Fibroblast of lung (primary cell): ENCODE results near the gene PCDHGB5. TPM values are rescaled to one million over a fixed set of nuclear protein-coding genes. Genes with fewer than 3 reads are reported as not detected.
A peak's percentile ranks its signal among the peaks of the same experiment; 100 is the strongest.
"Not testable (repeated sequence)": the region's sequence is repeated elsewhere in the genome, so short reads cannot be mapped to it uniquely, and the experiment has no call there.

Experiments
- DNase-seq, 2 donors: peaks; one replicate each; pipeline versions ENCODE4 v3.0.0 to v3.0.0-alpha.2; 2010; ENCODE audit warnings: low read depth in 2 of 2
- H2AFZ ChIP-seq: 2 replicates; pipeline ENCODE4 v1.5.1; 2012; ENCODE audit warnings: low read length, control low read depth, inconsistent platforms
- H3K27ac ChIP-seq: 2 replicates; pipeline ENCODE4 v1.5.1; 2011; ENCODE audit warnings: low read length, control low read depth; ENCODE audit not compliant: insufficient read depth
- H3K27me3 ChIP-seq: 2 replicates; pipeline ENCODE4 v1.5.1; 2011; ENCODE audit warnings: mild to moderate bottlenecking, low read length; ENCODE audit not compliant: control insufficient read depth, insufficient read depth
- H3K36me3 ChIP-seq: 2 replicates; pipeline ENCODE4 v1.5.1; 2011; ENCODE audit warnings: low read length; ENCODE audit not compliant: control insufficient read depth, insufficient read depth
- H3K4me1 ChIP-seq: 2 replicates; pipeline ENCODE4 v1.5.1; 2011; ENCODE audit warnings: low read length; ENCODE audit not compliant: control insufficient read depth, insufficient read depth; ENCODE audit errors: extremely low read depth
- H3K4me2 ChIP-seq: 2 replicates; pipeline ENCODE4 v1.5.1; 2011; ENCODE audit warnings: low read length, control low read depth; ENCODE audit not compliant: insufficient read depth; ENCODE audit errors: extremely low read depth
- H3K4me3 ChIP-seq, 4 experiments: fragments of 200-600 bp in 1 of 4; sonication (generic) in 1 of 4; replicated peaks in 1 of 4; 2 replicates each; pipeline ENCODE4 v1.5.1; 2011 to 2016; ENCODE audit warnings: low read length in 4 of 4, low read depth in 3 of 4, mild to moderate bottlenecking in 3 of 4, control low read depth in 2 of 4, inconsistent platforms in 1 of 4, mixed read lengths in 1 of 4; ENCODE audit not compliant: insufficient read depth in 1 of 4; ENCODE audit errors: control extremely low read depth in 1 of 4
- H3K79me2 ChIP-seq: 2 replicates; pipeline ENCODE4 v1.5.1; 2012; ENCODE audit warnings: mild to moderate bottlenecking, low read length, inconsistent platforms; ENCODE audit not compliant: control insufficient read depth, insufficient read depth
- H3K9ac ChIP-seq: 2 replicates; pipeline ENCODE4 v1.5.1; 2011; ENCODE audit warnings: mild to moderate bottlenecking, low read length, control low read depth; ENCODE audit not compliant: insufficient read depth
- H3K9me3 ChIP-seq: 2 replicates; pipeline ENCODE4 v1.5.1; 2012; ENCODE audit warnings: low read depth, low read length; ENCODE audit not compliant: control insufficient read depth, insufficient read depth
- H4K20me1 ChIP-seq: 2 replicates; pipeline ENCODE4 v1.5.1; 2011; ENCODE audit warnings: low read length; ENCODE audit not compliant: control insufficient read depth, insufficient read depth; ENCODE audit errors: extremely low read depth
- EZH2 ChIP-seq: IDR thresholded peaks from 2 replicates; pipeline ENCODE4 v1.5.1; 2012; ENCODE audit warnings: low read length, control low read depth, mild to moderate bottlenecking; ENCODE audit errors: missing control alignments
- polyA plus RNA-seq, 2 donors: library from polyadenylated mRNA; depleted of rRNA in 1 of 2; stranded (reverse) in 1 of 2; unstranded in 1 of 2; fragments of >200 nt; gene quantifications; 2 replicates each; pipeline ENCODE4 v1.2.1, GENCODE V29; 2011 to 2012; ENCODE audit warnings: missing spikeins in 1 of 2
- total RNA-seq: library from RNA; depleted of rRNA; stranded (reverse); fragments of >200 nt; gene quantifications from 2 replicates; pipeline ENCODE4 v1.2.1, GENCODE V29; 2014
- TF ChIP-seq, protein P1 (sequence below), 2 donors: IDR thresholded peaks in 1 of 2; conservative IDR thresholded peaks in 1 of 2; 1 replicate in 1 of 2; 2 replicates in 1 of 2; pipeline ENCODE4 v1.5.1; 2011 to 2012; ENCODE audit warnings: low read length in 2 of 2, control low read depth in 1 of 2, inconsistent platforms in 1 of 2, low read depth in 1 of 2, mild to moderate bottlenecking in 1 of 2

The PCDHGB5 gene
- total and polyA plus RNA-seq, 2 donors (not counting 1 experiment from before 2014, with no cell fraction given) = 19.6 to 21.5 TPM

DNA sequence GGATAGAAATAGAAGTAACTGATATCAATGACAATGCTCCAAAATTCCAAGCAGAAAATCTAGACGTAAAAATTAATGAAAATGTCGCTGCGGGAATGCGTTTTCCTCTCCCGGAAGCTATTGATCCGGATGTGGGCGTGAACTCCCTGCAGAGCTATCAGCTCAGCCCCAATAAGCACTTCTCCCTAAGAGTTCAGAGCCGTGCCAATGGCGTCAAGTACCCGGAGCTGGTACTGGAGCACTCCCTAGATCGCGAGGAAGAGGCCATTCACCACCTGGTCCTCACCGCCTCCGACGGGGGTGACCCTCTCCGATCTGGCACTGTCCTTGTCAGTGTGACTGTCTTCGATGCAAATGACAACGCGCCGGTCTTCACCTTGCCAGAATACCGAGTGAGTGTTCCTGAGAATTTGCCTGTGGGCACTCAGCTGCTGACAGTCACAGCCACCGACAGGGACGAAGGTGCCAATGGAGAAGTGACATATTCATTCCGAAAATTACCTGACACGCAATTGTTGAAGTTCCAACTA, 15.9 kb downstream of the PCDHGB5 start:
- no peak overlapping the region for H3K27ac ChIP-seq
- H3K27me3 ChIP-seq = peaks cover 3% of the 10 kb centered on the region
- no peaks in the 10 kb centered on the region for H3K36me3 ChIP-seq
- H3K4me2 ChIP-seq = peak overlapping the region; percentile 47
- no peak overlapping the region for H3K9ac ChIP-seq
- H3K4me3 ChIP-seq = peak overlapping the region; percentile 26 to 69 (median 46)
- no peak for DNase-seq
- no peak for TF ChIP-seq EZH2
- TF ChIP-seq, protein P1, sequence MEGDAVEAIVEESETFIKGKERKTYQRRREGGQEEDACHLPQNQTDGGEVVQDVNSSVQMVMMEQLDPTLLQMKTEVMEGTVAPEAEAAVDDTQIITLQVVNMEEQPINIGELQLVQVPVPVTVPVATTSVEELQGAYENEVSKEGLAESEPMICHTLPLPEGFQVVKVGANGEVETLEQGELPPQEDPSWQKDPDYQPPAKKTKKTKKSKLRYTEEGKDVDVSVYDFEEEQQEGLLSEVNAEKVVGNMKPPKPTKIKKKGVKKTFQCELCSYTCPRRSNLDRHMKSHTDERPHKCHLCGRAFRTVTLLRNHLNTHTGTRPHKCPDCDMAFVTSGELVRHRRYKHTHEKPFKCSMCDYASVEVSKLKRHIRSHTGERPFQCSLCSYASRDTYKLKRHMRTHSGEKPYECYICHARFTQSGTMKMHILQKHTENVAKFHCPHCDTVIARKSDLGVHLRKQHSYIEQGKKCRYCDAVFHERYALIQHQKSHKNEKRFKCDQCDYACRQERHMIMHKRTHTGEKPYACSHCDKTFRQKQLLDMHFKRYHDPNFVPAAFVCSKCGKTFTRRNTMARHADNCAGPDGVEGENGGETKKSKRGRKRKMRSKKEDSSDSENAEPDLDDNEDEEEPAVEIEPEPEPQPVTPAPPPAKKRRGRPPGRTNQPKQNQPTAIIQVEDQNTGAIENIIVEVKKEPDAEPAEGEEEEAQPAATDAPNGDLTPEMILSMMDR (conservative IDR thresholded peaks at IDR 0.05 in 1 of 2, IDR thresholded peaks at IDR 0.05 in 1 of 2; ENCODE audit: low read depth in 1 of 2, low read length in 2 of 2) = no peak
- no peak overlapping the region for H2AFZ ChIP-seq
- no peaks in the 10 kb centered on the region for H4K20me1 ChIP-seq
- no peaks in the 10 kb centered on the region for H3K4me1 ChIP-seq
- no peaks in the 10 kb centered on the region for H3K79me2 ChIP-seq
- peaks cover 6% of the 10 kb centered on the region for H3K9me3 ChIP-seq

GRCh38 chr5:141414548-141415274, 17.0 kb downstream of the PCDHGB5 start:
- not testable (repeated sequence) for H3K4me1 ChIP-seq, H2AFZ ChIP-seq, H3K36me3 ChIP-seq, H3K79me2 ChIP-seq, H3K27me3 ChIP-seq, H3K9me3 ChIP-seq, H4K20me1 ChIP-seq, H3K4me2 ChIP-seq, H3K9ac ChIP-seq, H3K27ac ChIP-seq, DNase-seq, H3K4me3 ChIP-seq

DNA sequence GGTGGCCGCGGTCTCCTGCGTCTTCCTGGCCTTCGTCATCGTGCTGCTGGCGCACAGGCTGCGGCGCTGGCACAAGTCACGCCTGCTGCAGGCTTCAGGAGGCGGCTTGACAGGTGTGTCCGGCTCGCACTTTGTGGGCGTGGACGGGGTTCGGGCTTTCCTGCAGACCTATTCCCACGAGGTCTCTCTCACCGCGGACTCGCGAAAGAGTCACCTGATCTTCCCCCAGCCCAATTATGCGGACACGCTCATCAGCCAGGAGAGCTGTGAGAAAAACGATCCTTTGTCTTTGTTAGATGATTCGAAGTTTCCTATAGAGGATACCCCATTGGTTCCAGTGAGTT, 17.5 kb downstream of the PCDHGB5 start:
- not testable (repeated sequence) for H3K4me3 ChIP-seq, H3K36me3 ChIP-seq, H3K9ac ChIP-seq, H3K4me2 ChIP-seq, H3K27me3 ChIP-seq, H3K4me1 ChIP-seq, H2AFZ ChIP-seq, DNase-seq, H3K79me2 ChIP-seq, H3K27ac ChIP-seq, H4K20me1 ChIP-seq, H3K9me3 ChIP-seq

DNA sequence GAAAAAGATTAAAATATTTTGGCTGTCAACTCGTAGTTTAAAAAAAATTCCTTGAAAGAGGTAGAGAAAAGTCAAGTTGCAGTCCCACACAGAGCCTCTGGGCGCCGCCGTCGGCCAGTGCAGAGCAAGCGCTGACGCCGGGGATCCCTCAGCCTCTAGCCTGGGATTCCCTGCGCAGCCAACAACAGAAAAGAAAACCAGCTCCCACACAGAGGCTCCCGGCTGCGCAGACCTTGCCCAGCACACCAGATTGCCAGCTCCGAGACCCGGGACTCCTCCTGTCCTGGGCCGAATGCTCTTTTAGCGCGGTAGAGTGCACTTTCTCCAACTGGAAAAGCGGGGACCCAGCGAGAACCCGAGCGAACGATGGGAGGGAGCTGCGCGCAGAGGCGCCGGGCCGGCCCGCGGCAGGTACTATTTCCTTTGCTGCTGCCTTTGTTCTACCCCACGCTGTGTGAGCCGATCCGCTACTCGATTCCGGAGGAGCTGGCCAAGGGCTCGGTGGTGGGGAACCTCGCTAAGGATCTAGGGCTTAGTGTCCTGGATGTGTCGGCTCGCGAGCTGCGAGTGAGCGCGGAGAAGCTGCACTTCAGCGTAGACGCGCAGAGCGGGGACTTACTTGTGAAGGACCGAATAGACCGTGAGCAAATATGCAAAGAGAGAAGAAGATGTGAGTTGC, 19.9 kb downstream of the PCDHGB5 start, which contains the start of gene PCDHGB7:
TSS of gene PCDHGB7 (plus strand) at position 184 of the 679 bp plus-strand sequence. CDS start at position 367, 183 bp downstream.
- TF ChIP-seq, protein P1 (conservative IDR thresholded peaks at IDR 0.05 in 1 of 2, IDR thresholded peaks at IDR 0.05 in 1 of 2; ENCODE audit: low read depth in 1 of 2, low read length in 2 of 2) = peak; percentile 79
- not testable (repeated sequence) for H3K9me3 ChIP-seq

More for the DNA sequence above, 19.9 kb downstream of the PCDHGB5 start, which contains the start of gene PCDHGB7:
- not testable (repeated sequence) for H4K20me1 ChIP-seq, H3K36me3 ChIP-seq, H3K4me1 ChIP-seq, H3K27me3 ChIP-seq, H3K79me2 ChIP-seq, H2AFZ ChIP-seq
- peak; percentile 73 to 85 for DNase-seq
- Histone ChIP-seq H3K27ac (peak within 1 kb of the TSS; percentile 6), H3K4me2 (peak within 1 kb of the TSS; percentile 60), H3K4me3 (peak within 1 kb of the TSS; percentile 32 to 60 (median 50)), H3K9ac (peak within 1 kb of the TSS; percentile 20)
